IMR-90 (cell line): Measurements from ENCODE around the gene DNAJB8.

Experiments
- BHLHE40 ChIP-seq: fragments of 150-350 bp; IDR thresholded peaks from 2 replicates; pipeline ENCODE4 v1.6.1; 2016; ENCODE audit warnings: mild to moderate bottlenecking, low read depth, low read length
- CEBPB ChIP-seq: IDR thresholded peaks from 2 replicates; pipeline ENCODE4 v1.6.1; 2012; ENCODE audit warnings: low read depth, low read length, improper control_type of control experiment
- MAZ ChIP-seq: IDR thresholded peaks from 2 replicates; pipeline ENCODE4 v1.6.1; 2012; ENCODE audit warnings: low read depth, mild to moderate bottlenecking, low read length, improper control_type of control experiment, moderate library complexity, borderline replicate concordance
- POLR2A ChIP-seq: IDR thresholded peaks from 2 replicates; pipeline ENCODE4 v1.6.1; 2012; ENCODE audit warnings: mild to moderate bottlenecking, low read depth, low read length
- RAD21 ChIP-seq: IDR thresholded peaks from 2 replicates; pipeline ENCODE4 v1.6.1; 2012; ENCODE audit warnings: low read length, improper control_type of control experiment
- RCOR1 ChIP-seq: IDR thresholded peaks from 2 replicates; pipeline ENCODE4 v1.6.1; 2012; ENCODE audit warnings: mild to moderate bottlenecking, low read length, improper control_type of control experiment; ENCODE audit not compliant: insufficient replicate concordance
- SMC3 ChIP-seq: fragments of 150-350 bp; IDR thresholded peaks from 2 replicates; pipeline ENCODE4 v1.6.1; 2016; ENCODE audit warnings: low read depth, mild to moderate bottlenecking, antibody characterized with exemption, low read length, moderate library complexity
- TF ChIP-seq, protein P1 (sequence below): conservative IDR thresholded peaks from 2 replicates; pipeline ENCODE4 v1.5.1; 2012; ENCODE audit warnings: mild to moderate bottlenecking, low read depth, low read length, improper control_type of control experiment
- TF ChIP-seq, protein P2 (sequence below): fragments of 150-350 bp; IDR thresholded peaks from 2 replicates; pipeline ENCODE4 v1.6.1; 2017; ENCODE audit warnings: mild to moderate bottlenecking, antibody characterized with exemption, low read length, low read depth

DNA sequence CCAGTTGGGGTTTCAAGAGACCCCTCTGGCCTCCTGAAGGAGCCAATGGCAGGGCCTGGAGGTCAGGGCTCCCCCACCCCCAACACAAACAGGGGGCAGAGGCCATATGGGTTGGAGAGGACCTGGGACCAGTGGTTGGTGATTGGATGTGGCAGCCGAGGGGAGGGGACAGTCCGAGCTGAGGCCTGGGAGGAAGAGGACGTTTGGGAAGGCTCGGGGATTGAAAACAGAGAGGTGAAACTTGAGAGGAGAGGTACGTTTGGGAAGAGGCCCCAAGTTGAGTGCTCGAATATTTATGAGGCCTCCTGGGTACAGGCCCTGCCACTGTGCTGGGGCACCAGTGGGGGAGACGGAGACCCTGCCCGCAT lies 53.7 kb downstream of the DNAJB8 start:
- TF ChIP-seq, protein P1, sequence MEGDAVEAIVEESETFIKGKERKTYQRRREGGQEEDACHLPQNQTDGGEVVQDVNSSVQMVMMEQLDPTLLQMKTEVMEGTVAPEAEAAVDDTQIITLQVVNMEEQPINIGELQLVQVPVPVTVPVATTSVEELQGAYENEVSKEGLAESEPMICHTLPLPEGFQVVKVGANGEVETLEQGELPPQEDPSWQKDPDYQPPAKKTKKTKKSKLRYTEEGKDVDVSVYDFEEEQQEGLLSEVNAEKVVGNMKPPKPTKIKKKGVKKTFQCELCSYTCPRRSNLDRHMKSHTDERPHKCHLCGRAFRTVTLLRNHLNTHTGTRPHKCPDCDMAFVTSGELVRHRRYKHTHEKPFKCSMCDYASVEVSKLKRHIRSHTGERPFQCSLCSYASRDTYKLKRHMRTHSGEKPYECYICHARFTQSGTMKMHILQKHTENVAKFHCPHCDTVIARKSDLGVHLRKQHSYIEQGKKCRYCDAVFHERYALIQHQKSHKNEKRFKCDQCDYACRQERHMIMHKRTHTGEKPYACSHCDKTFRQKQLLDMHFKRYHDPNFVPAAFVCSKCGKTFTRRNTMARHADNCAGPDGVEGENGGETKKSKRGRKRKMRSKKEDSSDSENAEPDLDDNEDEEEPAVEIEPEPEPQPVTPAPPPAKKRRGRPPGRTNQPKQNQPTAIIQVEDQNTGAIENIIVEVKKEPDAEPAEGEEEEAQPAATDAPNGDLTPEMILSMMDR = no peak
- no peak for TF ChIP-seq RCOR1
- no peak for TF ChIP-seq POLR2A
- TF ChIP-seq, protein P2, sequence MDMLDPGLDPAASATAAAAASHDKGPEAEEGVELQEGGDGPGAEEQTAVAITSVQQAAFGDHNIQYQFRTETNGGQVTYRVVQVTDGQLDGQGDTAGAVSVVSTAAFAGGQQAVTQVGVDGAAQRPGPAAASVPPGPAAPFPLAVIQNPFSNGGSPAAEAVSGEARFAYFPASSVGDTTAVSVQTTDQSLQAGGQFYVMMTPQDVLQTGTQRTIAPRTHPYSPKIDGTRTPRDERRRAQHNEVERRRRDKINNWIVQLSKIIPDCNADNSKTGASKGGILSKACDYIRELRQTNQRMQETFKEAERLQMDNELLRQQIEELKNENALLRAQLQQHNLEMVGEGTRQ = no peak
- TF ChIP-seq BHLHE40 = no peak
- no peak for TF ChIP-seq SMC3
- TF ChIP-seq RAD21 = no peak
- TF ChIP-seq MAZ = no peak
- no peak for TF ChIP-seq CEBPB
